Islet precursor cell (in vitro differentiated cells): ENCODE measurements around the gene PRSS53.
"Not testable (repeated sequence)": the region's sequence is repeated elsewhere in the genome, so short reads cannot be mapped to it uniquely, and the experiment has no call there.

Source experiments
- DNase-seq: peaks from one replicate; pipeline ENCODE4 v3.0.0-alpha.2; 2018

The PRSS53 gene

GRCh38 chr16:31117384-31118222 is 28.9 kb upstream of the PRSS53 start, which contains the start of gene KAT8:
Gene KAT8 (plus strand): TSS chr16:31117664. CDS start chr16:31117682, 18 bp downstream.
- peak; percentile 99 for DNase-seq

- no peak for DNase-seq
Observed at GRCh38 chr16:31114468-31114867, 25.7 kb upstream of the PRSS53 start.

GRCh38 chr16:31113121-31114120 is 24.7 kb upstream of the PRSS53 start:
- no peak for DNase-seq

GRCh38 chr16:31112711-31113110 is 24.0 kb upstream of the PRSS53 start:
- DNase-seq: no peak

- no peak for DNase-seq
Observed at GRCh38 chr16:31111881-31112466, 23.2 kb upstream of the PRSS53 start.

- no peak for DNase-seq
Observed at GRCh38 chr16:31110106-31111034, 21.6 kb upstream of the PRSS53 start.

- DNase-seq: no peak
Observed at GRCh38 chr16:31109622-31110021, 20.9 kb upstream of the PRSS53 start.

- DNase-seq: no peak
Observed at GRCh38 chr16:31108794-31109558, 20.2 kb upstream of the PRSS53 start.

GRCh38 chr16:31108035-31108793 is 19.5 kb upstream of the PRSS53 start, which contains the start of gene BCKDK:
Gene BCKDK (plus strand): TSS chr16:31108386. CDS start chr16:31109224, 838 bp downstream.
- DNase-seq: peak; percentile 79

- DNase-seq: no peak
Observed at GRCh38 chr16:31107465-31107867, 18.7 kb upstream of the PRSS53 start.

- no peak for DNase-seq
Observed at GRCh38 chr16:31106509-31107464, 18.0 kb upstream of the PRSS53 start.

GRCh38 chr16:31105677-31106213 is 17.0 kb upstream of the PRSS53 start:
- peak; percentile 91 for DNase-seq

GRCh38 chr16:31100876-31101641 is 12.3 kb upstream of the PRSS53 start:
- not testable (repeated sequence) for DNase-seq

GRCh38 chr16:31099860-31100638 is 11.3 kb upstream of the PRSS53 start:
- no peak for DNase-seq

GRCh38 chr16:31094424-31095120 is 5.8 kb upstream of the PRSS53 start, which contains the start of gene VKORC1:
Gene VKORC1 (minus strand): TSS chr16:31094797. CDS start chr16:31094729, 68 bp downstream.
- DNase-seq: peak; percentile 99

GRCh38 chr16:31094088-31094423 is 5.3 kb upstream of the PRSS53 start:
- DNase-seq: peak; percentile 61
